Endodermal cell (in vitro differentiated cells): ENCODE results near the gene ATP5PD. TPM values are rescaled to one million over a fixed set of nuclear protein-coding genes. Genes with fewer than 3 reads are reported as not detected.
"Not testable (repeated sequence)": the region's sequence is repeated elsewhere in the genome, so short reads cannot be mapped to it uniquely, and the experiment has no call there.

Experiments
- DNase-seq: peaks from one replicate; pipeline ENCODE4 v3.0.0-alpha.2; 2017
- H3K27ac ChIP-seq: 2 replicates; pipeline ENCODE4 v1.5.1; 2013; ENCODE audit warnings: mild to moderate bottlenecking, low read depth, low read length, moderate library complexity
- H3K27me3 ChIP-seq: 2 replicates; pipeline ENCODE4 v1.6.1; 2013; ENCODE audit warnings: mild to moderate bottlenecking, low read length, moderate library complexity; ENCODE audit not compliant: insufficient read depth, control insufficient read depth, poor library complexity, severe bottlenecking
- H3K36me3 ChIP-seq: 2 replicates; pipeline ENCODE4 v1.7.0; 2013; ENCODE audit warnings: mild to moderate bottlenecking, low read length, moderate library complexity; ENCODE audit not compliant: control insufficient read depth, insufficient read depth
- H3K4me1 ChIP-seq: one replicate; pipeline ENCODE4 v1.7.0; 2013; ENCODE audit warnings: low read length; ENCODE audit not compliant: control insufficient read depth, insufficient read depth
- H3K4me3 ChIP-seq: 2 replicates; pipeline ENCODE4 v1.5.1; 2013; ENCODE audit warnings: mild to moderate bottlenecking, low read length, moderate library complexity
- H3K9ac ChIP-seq: 2 replicates; pipeline ENCODE4 v1.6.1; 2013; ENCODE audit warnings: mild to moderate bottlenecking, low read length, moderate library complexity; ENCODE audit not compliant: poor library complexity, severe bottlenecking; ENCODE audit errors: extremely low read depth
- H3K9me3 ChIP-seq: 2 replicates; pipeline ENCODE4 v1.6.1; 2013; ENCODE audit warnings: mild to moderate bottlenecking, low read length, moderate library complexity; ENCODE audit not compliant: control insufficient read depth
- H3K27ac Mint-ChIP-seq: 2 replicates; pipeline ENCODE4 v1.8.0; 2020; ENCODE audit warnings: mixed read lengths
- H3K27me3 Mint-ChIP-seq: 2 replicates; pipeline ENCODE4 v1.8.0; 2021; ENCODE audit warnings: mild to moderate bottlenecking, mixed read lengths; ENCODE audit not compliant: insufficient read depth
- H3K36me3 Mint-ChIP-seq: 2 replicates; pipeline ENCODE4 v1.8.0; 2020; ENCODE audit warnings: low read depth, mixed read lengths
- H3K4me1 Mint-ChIP-seq: 2 replicates; pipeline ENCODE4 v1.8.0; 2020; ENCODE audit warnings: mixed read lengths
- H3K4me3 Mint-ChIP-seq: 2 replicates; pipeline ENCODE4 v1.8.0; 2020; ENCODE audit warnings: mild to moderate bottlenecking, moderate library complexity, mixed read lengths
- H3K9me3 Mint-ChIP-seq: 2 replicates; pipeline ENCODE4 v1.8.0; 2020; ENCODE audit warnings: mild to moderate bottlenecking, mixed read lengths
- CTCF ChIP-seq: fragments of 200-600 bp; sonication (generic); conservative IDR thresholded peaks from 2 replicates; pipeline ENCODE4 v1.5.0; 2021; ENCODE audit warnings: antibody characterized with exemption, mild to moderate bottlenecking
- WGBS, 2 experiments: methylation state at CpG; one replicate each; pipeline versions ENCODE4 v1.1.5 to v1.1.7; 2013; ENCODE audit warnings: missing lambda C conversion rate in 2 of 2, mixed read lengths in 1 of 2; ENCODE audit not compliant: insufficient coverage in 1 of 2, insufficient read length in 1 of 2; 5-methylcytosine and 5-hydroxymethylcytosine counted together
- total RNA-seq, 2 donors: library from RNA; stranded (reverse); fragmentation: NEBNext Ultra II Directional in 1 of 2; extraction: Animal tissue kit (Norgen Biotek cat#: 25700) in 1 of 2; gene quantifications; 2 replicates in 1 of 2; 3 replicates in 1 of 2; pipeline ENCODE4 v1.2.1, GENCODE V29; 2021

Gene ATP5PD
- total RNA-seq, 2 donors from 2014 or later: 244 to 295 TPM

GRCh38 chr17:75074532-75074931, 27.8 kb upstream of the ATP5PD start:
- no peak for TF ChIP-seq CTCF
- peaks cover 9% of the 10 kb centered on the region for H3K4me1 ChIP-seq
- no peaks in the 10 kb centered on the region for H3K36me3 Mint-ChIP-seq
- no peak overlapping the region for H3K4me3 ChIP-seq
- no peaks in the 10 kb centered on the region for H3K36me3 ChIP-seq
- no peaks in the 10 kb centered on the region for H3K27me3 ChIP-seq
- peaks cover 18% of the 10 kb centered on the region for H3K4me1 Mint-ChIP-seq
- H3K4me3 Mint-ChIP-seq: no peak overlapping the region
- no peaks in the 10 kb centered on the region for H3K9me3 ChIP-seq
- H3K9ac ChIP-seq: no peak overlapping the region
- no peak overlapping the region for H3K27ac ChIP-seq
- no peak for DNase-seq
- no peaks in the 10 kb centered on the region for H3K27me3 Mint-ChIP-seq
- H3K27ac Mint-ChIP-seq: no peak overlapping the region
- H3K9me3 Mint-ChIP-seq: peaks cover 1% of the 10 kb centered on the region
- 92% methylated on average over 9 to 14 of the region's 14 CpGs for WGBS, 2 experiments

GRCh38 chr17:75073618-75074047, 26.9 kb upstream of the ATP5PD start:
- Histone ChIP-seq H3K9ac (no peak overlapping the region), H3K9me3 (no peaks in the 10 kb centered on the region), H3K27me3 (no peaks in the 10 kb centered on the region), H3K4me3 (no peak overlapping the region), H3K27ac (no peak overlapping the region), H3K4me1 (peaks cover 5% of the 10 kb centered on the region), H3K36me3 (no peaks in the 10 kb centered on the region)
- no peaks in the 10 kb centered on the region for H3K27me3 Mint-ChIP-seq
- peaks cover 12% of the 10 kb centered on the region for H3K4me1 Mint-ChIP-seq
- no peak for DNase-seq
- no peak overlapping the region for H3K4me3 Mint-ChIP-seq
- no peaks in the 10 kb centered on the region for H3K36me3 Mint-ChIP-seq
- H3K9me3 Mint-ChIP-seq: peaks cover 1% of the 10 kb centered on the region
- no peak for TF ChIP-seq CTCF
- no peak overlapping the region for H3K27ac Mint-ChIP-seq
- WGBS, 2 experiments: 90 to 91% methylated on average over 3 to 5 of the region's 5 CpGs

GRCh38 chr17:75072909-75073308, 26.1 kb upstream of the ATP5PD start:
- not testable (repeated sequence) for H3K9me3 Mint-ChIP-seq, H3K4me3 Mint-ChIP-seq, H3K4me3 ChIP-seq, H3K4me1 Mint-ChIP-seq, H3K36me3 Mint-ChIP-seq, H3K27me3 Mint-ChIP-seq, H3K36me3 ChIP-seq, DNase-seq, H3K4me1 ChIP-seq, H3K27me3 ChIP-seq, H3K9me3 ChIP-seq, H3K27ac ChIP-seq, H3K9ac ChIP-seq, H3K27ac Mint-ChIP-seq
- 100% methylated on average over 3 of the region's 5 CpGs for WGBS, 2 experiments

GRCh38 chr17:75071478-75072271, 24.9 kb upstream of the ATP5PD start:
- not testable (repeated sequence) for H3K4me3 ChIP-seq, H3K36me3 ChIP-seq, H3K36me3 Mint-ChIP-seq, H3K4me1 Mint-ChIP-seq, H3K27me3 ChIP-seq, H3K4me3 Mint-ChIP-seq, H3K4me1 ChIP-seq, H3K9me3 ChIP-seq, H3K27ac ChIP-seq, H3K27me3 Mint-ChIP-seq, H3K9me3 Mint-ChIP-seq, H3K9ac ChIP-seq, DNase-seq, H3K27ac Mint-ChIP-seq
- WGBS, 2 experiments: 94 to 98% methylated on average over 6 to 8 of the region's 8 CpGs
